Fibroblast of lung (primary cell): Measurements from ENCODE around the gene C3orf49. TPM values are rescaled to one million over a fixed set of nuclear protein-coding genes. Genes with fewer than 3 reads are reported as not detected.

ENCODE experiments used
- DNase-seq, 2 donors: peaks; one replicate each; pipeline versions ENCODE4 v3.0.0 to v3.0.0-alpha.2; 2010; ENCODE audit warnings: low read depth in 2 of 2
- H2AFZ ChIP-seq: 2 replicates; pipeline ENCODE4 v1.5.1; 2012; ENCODE audit warnings: low read length, control low read depth, inconsistent platforms
- H3K27ac ChIP-seq: 2 replicates; pipeline ENCODE4 v1.5.1; 2011; ENCODE audit warnings: low read length, control low read depth; ENCODE audit not compliant: insufficient read depth
- H3K27me3 ChIP-seq: 2 replicates; pipeline ENCODE4 v1.5.1; 2011; ENCODE audit warnings: mild to moderate bottlenecking, low read length; ENCODE audit not compliant: control insufficient read depth, insufficient read depth
- H3K36me3 ChIP-seq: 2 replicates; pipeline ENCODE4 v1.5.1; 2011; ENCODE audit warnings: low read length; ENCODE audit not compliant: control insufficient read depth, insufficient read depth
- H3K4me1 ChIP-seq: 2 replicates; pipeline ENCODE4 v1.5.1; 2011; ENCODE audit warnings: low read length; ENCODE audit not compliant: control insufficient read depth, insufficient read depth; ENCODE audit errors: extremely low read depth
- H3K4me2 ChIP-seq: 2 replicates; pipeline ENCODE4 v1.5.1; 2011; ENCODE audit warnings: low read length, control low read depth; ENCODE audit not compliant: insufficient read depth; ENCODE audit errors: extremely low read depth
- H3K4me3 ChIP-seq, 4 experiments: fragments of 200-600 bp in 1 of 4; sonication (generic) in 1 of 4; replicated peaks in 1 of 4; 2 replicates each; pipeline ENCODE4 v1.5.1; 2011 to 2016; ENCODE audit warnings: low read length in 4 of 4, low read depth in 3 of 4, mild to moderate bottlenecking in 3 of 4, control low read depth in 2 of 4, inconsistent platforms in 1 of 4, mixed read lengths in 1 of 4; ENCODE audit not compliant: insufficient read depth in 1 of 4; ENCODE audit errors: control extremely low read depth in 1 of 4
- H3K79me2 ChIP-seq: 2 replicates; pipeline ENCODE4 v1.5.1; 2012; ENCODE audit warnings: mild to moderate bottlenecking, low read length, inconsistent platforms; ENCODE audit not compliant: control insufficient read depth, insufficient read depth
- H3K9ac ChIP-seq: 2 replicates; pipeline ENCODE4 v1.5.1; 2011; ENCODE audit warnings: mild to moderate bottlenecking, low read length, control low read depth; ENCODE audit not compliant: insufficient read depth
- H3K9me3 ChIP-seq: 2 replicates; pipeline ENCODE4 v1.5.1; 2012; ENCODE audit warnings: low read depth, low read length; ENCODE audit not compliant: control insufficient read depth, insufficient read depth
- H4K20me1 ChIP-seq: 2 replicates; pipeline ENCODE4 v1.5.1; 2011; ENCODE audit warnings: low read length; ENCODE audit not compliant: control insufficient read depth, insufficient read depth; ENCODE audit errors: extremely low read depth
- CTCF ChIP-seq, 2 donors: IDR thresholded peaks in 1 of 2; conservative IDR thresholded peaks in 1 of 2; 1 replicate in 1 of 2; 2 replicates in 1 of 2; pipeline ENCODE4 v1.5.1; 2011 to 2012; ENCODE audit warnings: low read length in 2 of 2, control low read depth in 1 of 2, inconsistent platforms in 1 of 2, low read depth in 1 of 2, mild to moderate bottlenecking in 1 of 2
- EZH2 ChIP-seq: IDR thresholded peaks from 2 replicates; pipeline ENCODE4 v1.5.1; 2012; ENCODE audit warnings: low read length, control low read depth, mild to moderate bottlenecking; ENCODE audit errors: missing control alignments
- polyA plus RNA-seq, 2 donors: library from polyadenylated mRNA; depleted of rRNA in 1 of 2; stranded (reverse) in 1 of 2; unstranded in 1 of 2; fragments of >200 nt; gene quantifications; 2 replicates each; pipeline ENCODE4 v1.2.1, GENCODE V29; 2011 to 2012; ENCODE audit warnings: missing spikeins in 1 of 2
- total RNA-seq: library from RNA; depleted of rRNA; stranded (reverse); fragments of >200 nt; gene quantifications from 2 replicates; pipeline ENCODE4 v1.2.1, GENCODE V29; 2014

C3orf49 gene
- total and polyA plus RNA-seq, 2 donors (not counting 1 experiment from before 2014, with no cell fraction given): not detected

- H2AFZ ChIP-seq: no peak overlapping the region
- no peaks in the 10 kb centered on the region for H3K4me1 ChIP-seq
- no peaks in the 10 kb centered on the region for H4K20me1 ChIP-seq
- no peaks in the 10 kb centered on the region for H3K27me3 ChIP-seq
- no peaks in the 10 kb centered on the region for H3K9me3 ChIP-seq
- H3K9ac ChIP-seq: no peak overlapping the region
- H3K27ac ChIP-seq: no peak overlapping the region
- no peaks in the 10 kb centered on the region for H3K36me3 ChIP-seq
- no peak for TF ChIP-seq CTCF (conservative IDR thresholded peaks at IDR 0.05 in 1 of 2, IDR thresholded peaks at IDR 0.05 in 1 of 2; ENCODE audit: low read depth in 1 of 2, low read length in 2 of 2)
- no peak for TF ChIP-seq EZH2
- no peak for DNase-seq
- H3K4me2 ChIP-seq: no peak overlapping the region
- H3K79me2 ChIP-seq: no peaks in the 10 kb centered on the region
- H3K4me3 ChIP-seq: no peak overlapping the region
These were observed 20.1 kb upstream of the C3orf49 start for GRCh38 chr3:63798949-63799348.

- Histone ChIP-seq H2AFZ (no peak overlapping the region), H3K9ac (no peak overlapping the region), H3K27me3 (no peaks in the 10 kb centered on the region), H3K36me3 (no peaks in the 10 kb centered on the region), H4K20me1 (no peaks in the 10 kb centered on the region), H3K4me3 (no peak overlapping the region), H3K9me3 (no peaks in the 10 kb centered on the region), H3K4me1 (no peaks in the 10 kb centered on the region), H3K4me2 (no peak overlapping the region), H3K79me2 (no peaks in the 10 kb centered on the region), H3K27ac (no peak overlapping the region)
- no peak for TF ChIP-seq EZH2
- TF ChIP-seq CTCF (conservative IDR thresholded peaks at IDR 0.05 in 1 of 2, IDR thresholded peaks at IDR 0.05 in 1 of 2; ENCODE audit: low read depth in 1 of 2, low read length in 2 of 2): no peak
- no peak for DNase-seq
These were observed 19.0 kb upstream of the C3orf49 start for GRCh38 chr3:63800097-63800496.

- H3K9ac ChIP-seq: no peak overlapping the region
- no peak for DNase-seq
- H3K79me2 ChIP-seq: no peaks in the 10 kb centered on the region
- TF ChIP-seq CTCF (conservative IDR thresholded peaks at IDR 0.05 in 1 of 2, IDR thresholded peaks at IDR 0.05 in 1 of 2; ENCODE audit: low read depth in 1 of 2, low read length in 2 of 2) (no peak), EZH2 (no peak)
- H3K27ac ChIP-seq: no peak overlapping the region
- no peaks in the 10 kb centered on the region for H3K9me3 ChIP-seq
- no peak overlapping the region for H3K4me2 ChIP-seq
- H3K4me3 ChIP-seq: no peak overlapping the region
- H3K36me3 ChIP-seq: no peaks in the 10 kb centered on the region
- no peaks in the 10 kb centered on the region for H3K27me3 ChIP-seq
- no peak overlapping the region for H2AFZ ChIP-seq
- no peaks in the 10 kb centered on the region for H3K4me1 ChIP-seq
- no peaks in the 10 kb centered on the region for H4K20me1 ChIP-seq
These were observed 15.2 kb upstream of the C3orf49 start for GRCh38 chr3:63803911-63804310.
